CD4-positive, alpha-beta T cell treated with Interleukin-15 for 1 hour (primary cell): ENCODE results near the gene CXCL8.
"Not testable (repeated sequence)": the region's sequence is repeated elsewhere in the genome, so short reads cannot be mapped to it uniquely, and the experiment has no call there.

ENCODE experiments used
- DNase-seq: peaks from one replicate; pipeline ENCODE4 v3.0.0-alpha.2; 2020

The CXCL8 gene

DNA sequence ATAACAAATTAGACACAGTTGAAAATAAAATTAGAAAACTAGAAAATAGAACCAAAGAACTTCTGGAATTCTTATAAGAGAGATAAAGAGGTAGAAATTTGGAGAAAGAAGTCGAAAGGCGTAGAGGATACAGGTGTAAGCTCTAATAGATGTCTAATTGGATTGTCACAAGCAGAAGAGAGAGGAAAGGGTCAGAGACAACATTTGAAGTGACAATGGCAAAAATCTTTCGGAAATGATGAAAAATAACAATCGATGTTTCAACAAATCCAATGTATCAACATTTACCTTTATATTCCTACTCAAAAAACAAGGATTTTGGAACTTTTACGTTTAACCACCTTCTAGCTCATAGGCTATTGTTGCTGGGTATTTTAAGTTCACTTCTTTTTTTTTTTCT is 3.8 kb downstream of the CXCL8 start:
- DNase-seq: no peak

DNA sequence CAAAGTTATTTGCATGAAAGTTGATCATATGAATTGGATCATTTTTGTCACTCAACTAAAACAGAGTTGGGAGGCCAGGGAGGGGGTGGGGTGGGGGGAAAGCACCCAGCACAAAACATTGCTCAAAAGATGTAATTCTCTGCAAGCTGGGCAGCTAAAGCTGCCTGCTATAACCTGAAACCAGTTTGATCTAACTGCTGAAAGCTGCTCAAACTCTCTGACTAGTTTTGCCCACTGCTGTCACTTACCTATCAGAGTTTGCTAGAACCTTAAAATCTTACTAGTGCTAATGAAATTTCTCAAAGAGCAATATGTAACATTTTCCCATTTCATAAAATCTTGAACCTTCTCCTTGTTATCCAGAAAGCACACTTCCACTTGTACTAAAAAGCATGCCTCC is 10.4 kb downstream of the CXCL8 start:
- no peak for DNase-seq

DNA sequence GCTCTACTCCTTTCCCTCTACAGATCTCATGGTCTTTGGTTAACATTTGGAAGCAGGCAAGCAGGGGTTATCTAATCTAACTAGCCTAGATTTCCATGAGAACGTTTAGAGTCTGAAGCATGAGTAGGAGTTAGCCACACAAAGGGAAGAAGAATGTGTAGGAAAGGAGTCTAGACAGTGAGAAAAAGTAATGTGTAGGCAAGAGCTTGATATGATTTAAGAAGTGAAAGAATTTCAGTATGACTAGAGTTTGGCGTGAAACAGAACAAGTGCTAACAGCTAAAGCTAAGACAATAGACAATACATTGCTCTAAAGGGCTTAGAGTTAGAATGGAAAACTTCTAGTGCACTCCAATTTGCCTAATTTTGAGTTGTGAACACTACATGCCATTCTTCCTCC is 10.8 kb downstream of the CXCL8 start:
- no peak for DNase-seq

- DNase-seq: no peak
Observed at GRCh38 chr4:73751830-73752229, 11.5 kb downstream of the CXCL8 start.

DNA sequence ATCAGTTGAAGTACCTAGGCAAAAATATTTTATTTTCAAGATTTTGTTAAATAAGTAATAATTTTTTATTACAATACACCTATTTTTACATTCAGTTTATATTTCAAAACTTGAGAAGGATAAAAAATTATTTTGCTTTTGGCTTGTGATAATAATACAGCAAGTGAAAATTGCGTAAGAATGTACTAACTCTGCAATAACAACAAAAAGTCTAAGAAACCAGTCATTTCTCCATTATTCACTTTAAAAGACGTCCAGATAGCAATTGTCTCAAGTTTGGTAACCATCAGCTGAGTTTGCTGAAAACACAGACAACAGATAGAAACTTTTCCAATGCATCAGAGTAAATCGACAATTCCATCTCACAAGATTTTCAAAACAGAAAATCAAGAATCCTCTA is 12.1 kb downstream of the CXCL8 start:
- no peak for DNase-seq

- no peak for DNase-seq
Observed at GRCh38 chr4:73753215-73753614, 12.8 kb downstream of the CXCL8 start.

DNA sequence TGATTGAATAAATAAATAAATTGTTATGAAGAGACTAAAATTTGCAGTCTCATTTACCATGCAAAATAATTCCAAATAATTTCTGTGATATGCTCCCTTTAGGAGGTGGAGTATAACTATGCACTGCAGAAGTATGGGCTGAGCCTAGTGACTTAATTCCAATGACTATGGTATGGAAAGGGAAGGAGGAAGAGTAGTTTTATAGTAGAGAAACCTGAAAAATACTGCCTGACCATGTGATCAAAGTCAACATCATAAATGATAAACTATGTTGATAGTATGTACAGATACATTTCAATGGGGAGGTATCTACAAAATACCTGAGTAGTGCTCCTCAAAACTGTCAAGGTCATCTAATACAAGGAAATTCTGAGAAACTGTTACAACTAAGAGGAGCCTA is 14.6 kb downstream of the CXCL8 start:
- no peak for DNase-seq

- DNase-seq: no peak
Observed at GRCh38 chr4:73759357-73759756, 19.0 kb downstream of the CXCL8 start.

DNA sequence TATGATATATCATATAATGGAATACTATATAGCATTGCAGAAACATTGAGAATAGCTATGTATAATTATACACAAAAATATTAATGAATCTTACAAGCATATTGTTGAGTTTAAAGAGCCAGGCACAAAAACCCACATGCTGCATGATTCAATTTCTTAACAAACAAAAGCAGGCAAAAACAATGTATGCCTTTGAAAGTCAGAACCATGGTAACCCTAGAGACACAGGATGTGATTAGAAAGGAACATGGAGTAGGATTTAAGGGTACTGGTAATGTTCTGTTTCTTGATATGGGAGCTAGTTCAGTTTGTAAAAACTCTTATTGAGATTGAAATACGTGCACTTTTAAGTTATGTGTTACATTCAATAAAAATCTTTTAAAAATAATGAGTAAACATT is 21.5 kb downstream of the CXCL8 start:
- DNase-seq: no peak

GRCh38 chr4:73762409-73762808 is 22.0 kb downstream of the CXCL8 start:
- DNase-seq: no peak

DNA sequence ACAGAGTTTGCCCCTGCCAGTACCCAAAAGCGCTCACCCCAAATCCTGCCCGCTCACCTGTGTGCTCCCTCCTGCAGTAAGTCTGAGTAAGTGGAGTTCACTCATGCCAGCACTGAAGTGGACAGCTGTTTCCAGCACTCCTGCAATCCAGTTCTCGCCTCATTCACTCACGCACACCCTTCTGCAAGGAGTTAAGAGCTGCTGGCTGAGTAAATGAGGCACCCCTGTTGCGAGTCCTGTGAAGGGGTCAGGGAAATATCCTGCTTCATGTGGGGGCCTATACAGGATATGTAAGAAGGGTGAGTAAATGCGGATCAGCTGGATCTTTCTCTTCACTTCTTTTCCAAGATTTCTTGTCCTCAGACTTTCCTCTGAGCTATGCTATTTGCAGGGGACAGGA is 23.5 kb downstream of the CXCL8 start:
- no peak for DNase-seq

DNA sequence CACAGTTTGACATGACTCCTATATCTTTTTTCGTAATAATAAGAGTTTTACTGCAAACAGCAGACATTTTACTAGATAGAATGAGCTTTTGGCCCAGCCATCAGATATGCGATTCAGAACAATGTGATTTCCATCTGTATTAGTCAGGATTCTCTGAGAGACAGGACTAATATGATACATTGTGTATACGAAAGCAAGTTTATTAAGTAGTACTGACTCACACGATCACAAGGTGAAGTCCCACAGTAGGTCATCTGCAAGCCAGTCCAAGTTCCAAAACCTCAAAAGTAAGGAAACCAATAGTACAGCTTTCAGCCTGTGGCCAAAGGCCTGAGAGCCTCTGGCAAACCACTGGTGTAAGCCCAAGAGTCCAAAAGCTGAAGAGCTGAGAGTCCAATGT is 24.1 kb downstream of the CXCL8 start:
- DNase-seq: no peak

GRCh38 chr4:73765296-73765695 is 24.9 kb downstream of the CXCL8 start:
- DNase-seq: no peak

DNA sequence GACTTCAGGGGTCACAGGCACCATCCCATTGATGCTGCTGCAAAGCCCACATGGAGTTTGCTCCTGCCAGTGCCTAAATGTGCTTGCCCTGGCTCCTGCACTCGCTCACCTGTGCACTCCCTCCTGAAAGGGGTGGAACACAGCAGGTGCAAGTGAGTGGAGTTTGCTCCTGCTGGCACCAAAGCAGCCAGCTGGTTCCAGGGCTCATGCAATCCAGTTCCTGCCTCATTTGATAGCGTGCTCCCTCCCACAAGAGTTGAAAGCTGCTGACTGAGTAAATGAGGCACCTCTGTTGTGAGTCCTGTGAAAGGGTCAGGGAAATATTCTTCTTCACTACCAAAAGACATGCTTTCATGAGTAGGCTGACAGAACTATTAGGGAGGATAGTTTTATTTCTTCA is 30.5 kb downstream of the CXCL8 start:
- no peak for DNase-seq

DNA sequence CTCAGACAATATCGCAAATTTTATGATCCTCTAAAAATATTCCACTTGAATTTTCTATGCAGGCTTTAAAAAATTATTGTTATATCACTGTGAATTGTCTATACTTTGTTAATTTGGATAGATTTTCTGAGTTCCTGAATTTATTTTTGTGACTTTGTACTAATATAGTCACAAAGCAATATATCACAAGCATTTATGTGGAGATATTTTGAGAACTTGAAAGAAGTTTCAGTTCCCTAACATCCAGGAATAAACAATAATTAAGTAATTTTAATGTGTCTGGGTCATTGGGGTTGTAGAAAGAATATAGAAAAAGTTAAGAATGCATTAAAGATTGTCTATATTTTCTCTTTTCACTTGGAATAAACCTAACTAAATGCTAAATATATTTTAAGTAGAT is 32.0 kb downstream of the CXCL8 start:
- DNase-seq: no peak

GRCh38 chr4:73774406-73774805 is 34.0 kb downstream of the CXCL8 start:
- not testable (repeated sequence) for DNase-seq

DNA sequence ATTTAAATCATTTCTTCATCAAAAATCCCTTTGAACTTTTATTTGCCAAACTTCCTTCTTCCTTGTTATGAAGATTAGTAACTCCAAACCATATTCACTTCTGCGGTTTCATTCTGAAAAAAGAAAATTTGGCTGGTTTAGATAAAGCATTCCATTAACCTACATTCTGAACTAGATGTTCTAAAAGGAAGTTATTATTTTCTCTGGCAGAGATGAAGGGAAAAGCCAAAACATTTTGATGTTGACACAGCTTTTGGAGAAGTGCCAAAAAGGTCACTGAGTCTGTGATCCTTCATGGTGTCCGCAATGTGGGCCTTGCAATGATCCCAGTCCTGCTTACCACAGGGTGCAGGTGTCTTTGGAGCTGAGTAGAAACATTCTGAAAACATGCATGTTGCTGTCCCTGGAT is 36.0 kb downstream of the CXCL8 start:
- DNase-seq: no peak

DNA sequence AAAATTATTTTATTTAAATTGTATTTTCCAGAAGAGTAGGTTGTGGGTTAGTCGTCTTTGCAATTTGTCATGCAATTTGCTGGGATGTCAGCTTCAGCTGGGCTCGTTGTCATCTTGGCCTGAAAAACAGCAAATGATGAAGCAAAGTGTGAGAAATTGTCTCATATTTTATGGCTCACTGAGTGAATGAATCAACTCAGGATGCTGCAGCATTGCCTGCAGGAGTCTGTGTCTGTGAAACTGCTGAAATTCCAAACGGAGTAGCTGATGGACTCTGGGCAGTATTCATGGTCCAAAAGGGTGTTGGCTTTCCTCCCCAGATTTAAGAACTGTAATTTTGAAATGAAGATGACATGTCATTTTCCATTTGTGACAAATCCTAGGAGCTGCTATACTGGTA is 37.2 kb downstream of the CXCL8 start:
- DNase-seq: no peak

GRCh38 chr4:73780243-73780642 is 39.9 kb downstream of the CXCL8 start:
- no peak for DNase-seq

GRCh38 chr4:73780834-73781233 is 40.5 kb downstream of the CXCL8 start:
- DNase-seq: no peak

DNA sequence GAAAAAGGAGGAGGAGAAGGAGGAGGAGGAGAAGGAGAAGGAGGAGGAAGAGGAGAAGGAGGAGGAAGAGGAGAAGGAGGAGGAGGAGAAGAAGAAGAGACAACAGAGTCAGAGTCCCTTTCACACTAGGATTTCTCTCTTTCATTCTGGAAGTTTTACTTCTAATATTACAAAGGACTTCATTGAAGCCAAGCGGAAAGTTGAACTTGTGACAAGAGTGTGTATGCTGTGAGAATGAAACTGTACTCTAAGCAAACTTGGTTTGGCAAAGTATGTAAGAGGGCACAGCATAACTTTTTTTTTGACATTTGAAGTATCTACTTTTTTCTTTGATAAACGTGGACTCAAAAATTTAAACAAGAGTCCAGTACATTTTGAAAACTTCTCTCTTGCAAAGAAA is 48.0 kb downstream of the CXCL8 start:
- DNase-seq: no peak
